ENCODE measurements around the gene WDR89.
"Not testable (repeated sequence)": the region's sequence is repeated elsewhere in the genome, so short reads cannot be mapped to it uniquely, and the experiment has no call there.

WDR89 gene

GRCh38 chr14:63641473-63642228, at the start of gene WDR89:
Gene WDR89, minus strand, starts transcription at chr14:63641871. Its CDS starts 41,929 bp downstream, at chr14:63599942.
- DNase-seq = peak; percentile 98

GRCh38 chr14:63689132-63689531, 47.5 kb upstream of the WDR89 start:
- DNase-seq = no peak

- DNase-seq = no peak
These were observed 45.3 kb upstream of the WDR89 start for GRCh38 chr14:63686926-63687325.

- DNase-seq = no peak
These were observed 43.7 kb upstream of the WDR89 start for GRCh38 chr14:63685401-63685800.

- no peak for DNase-seq
These were observed 41.3 kb upstream of the WDR89 start for GRCh38 chr14:63682727-63683593.

GRCh38 chr14:63678536-63678935, 36.9 kb upstream of the WDR89 start:
- no peak for DNase-seq

GRCh38 chr14:63677891-63678379, 36.3 kb upstream of the WDR89 start:
- DNase-seq = no peak

GRCh38 chr14:63676615-63677014, 34.9 kb upstream of the WDR89 start:
- DNase-seq = no peak

GRCh38 chr14:63673886-63674497, 32.3 kb upstream of the WDR89 start:
- DNase-seq = no peak

- DNase-seq = no peak
These were observed 31.6 kb upstream of the WDR89 start for GRCh38 chr14:63673255-63673654.

GRCh38 chr14:63672417-63673180, 30.9 kb upstream of the WDR89 start:
- DNase-seq = no peak

GRCh38 chr14:63671987-63672386, 30.3 kb upstream of the WDR89 start:
- no peak for DNase-seq

- DNase-seq = no peak
These were observed 29.0 kb upstream of the WDR89 start for GRCh38 chr14:63670692-63671091.

- no peak for DNase-seq
These were observed 24.7 kb upstream of the WDR89 start for GRCh38 chr14:63666335-63666734.

GRCh38 chr14:63663428-63664341, 22.0 kb upstream of the WDR89 start:
- DNase-seq = no peak

GRCh38 chr14:63662776-63663175, 21.1 kb upstream of the WDR89 start:
- no peak for DNase-seq

GRCh38 chr14:63661881-63662280, 20.2 kb upstream of the WDR89 start:
- DNase-seq = not testable (repeated sequence)

- no peak for DNase-seq
These were observed 18.1 kb upstream of the WDR89 start for GRCh38 chr14:63659726-63660125.

- DNase-seq = no peak
These were observed 14.5 kb upstream of the WDR89 start for GRCh38 chr14:63656194-63656593.

- DNase-seq = no peak
These were observed 13.3 kb upstream of the WDR89 start for GRCh38 chr14:63654936-63655335.

- DNase-seq = no peak
These were observed 12.7 kb upstream of the WDR89 start for GRCh38 chr14:63654346-63654745.

GRCh38 chr14:63652406-63652805, 10.7 kb upstream of the WDR89 start:
- DNase-seq = no peak
